ENCODE results near the gene YAF2.

- TF ChIP-seq POLR2A (IDR thresholded peaks at IDR 0.05) = no peak
- TF ChIP-seq CTCF (IDR thresholded peaks at IDR 0.05 in 8 of 11, conservative IDR thresholded peaks at IDR 0.05 in 3 of 11) = no peak
- TF ChIP-seq POLR2AphosphoS5 (IDR thresholded peaks at IDR 0.05) = no peak
Measured at GRCh38 chr12:42204819-42205218, 33.2 kb downstream of the YAF2 start.
